Smooth muscle cell (in vitro differentiated cells): ENCODE measurements around the gene ATP2B2. TPM values are rescaled to one million over a fixed set of nuclear protein-coding genes. Genes with fewer than 3 reads are reported as not detected.

Experiments used
- DNase-seq: peaks from one replicate; lab custom pipeline; 2025; ENCODE audit not compliant: unreplicated experiment; lab: John Stamatoyannopoulos, UW
- H2AFZ ChIP-seq: fragments of 200-600 bp; sonication (generic); 2 replicates; pipeline ENCODE4 v1.6.0; 2016; ENCODE audit warnings: antibody characterized with exemption, low read depth, mild to moderate bottlenecking
- H3F3A ChIP-seq: fragments of 200-600 bp; sonication (generic); 2 replicates; pipeline ENCODE4 v1.6.0; 2017; ENCODE audit warnings: antibody characterized with exemption, low read depth
- H3K27ac ChIP-seq: fragments of 200-600 bp; sonication (generic); 2 replicates; pipeline ENCODE4 v1.5.1; 2016; ENCODE audit warnings: low read depth, mild to moderate bottlenecking
- H3K27me3 ChIP-seq: fragments of 200-600 bp; sonication (generic); 2 replicates; pipeline ENCODE4 v1.6.1; 2016; ENCODE audit warnings: low read depth, mild to moderate bottlenecking
- H3K36me3 ChIP-seq: fragments of 200-600 bp; sonication (generic); 2 replicates; pipeline ENCODE4 v1.5.1; 2016; ENCODE audit warnings: low read depth
- H3K4me1 ChIP-seq: fragments of 200-600 bp; sonication (generic); 2 replicates; pipeline ENCODE4 v1.5.1; 2016; ENCODE audit warnings: low read depth
- H3K4me2 ChIP-seq: fragments of 200-600 bp; sonication (generic); 2 replicates; pipeline ENCODE4 v1.6.0; 2016; ENCODE audit warnings: mild to moderate bottlenecking
- H3K4me3 ChIP-seq: fragments of 200-600 bp; sonication (generic); 2 replicates; pipeline ENCODE4 v1.5.1; 2016; ENCODE audit warnings: mild to moderate bottlenecking
- H3K79me2 ChIP-seq: fragments of 200-600 bp; sonication (generic); 2 replicates; pipeline ENCODE4 v1.6.0; 2016; ENCODE audit warnings: low read depth, mild to moderate bottlenecking
- H3K9ac ChIP-seq: fragments of 200-600 bp; sonication (generic); 2 replicates; pipeline ENCODE4 v1.6.0; 2016; ENCODE audit warnings: low read depth
- H3K9me3 ChIP-seq: fragments of 200-600 bp; sonication (generic); replicated peaks from 2 replicates; pipeline ENCODE4 v1.5.1; 2016; ENCODE audit warnings: low read depth
- H4K20me1 ChIP-seq: fragments of 200-600 bp; sonication (generic); 2 replicates; pipeline ENCODE4 v1.6.0; 2016; ENCODE audit warnings: low read depth
- WGBS: methylation state at CpG from one replicate; pipeline ENCODE4 v1.1.7; 2016; ENCODE audit warnings: low lambda C conversion rate; 5-methylcytosine and 5-hydroxymethylcytosine counted together
- polyA plus RNA-seq: library from polyadenylated mRNA; unstranded; fragments of >200 nt; fragmentation: Nextera tagmentation; extraction: Ambion mirVana; gene quantifications from 2 replicates; pipeline ENCODE4 v1.2.1, GENCODE V29; 2016
- total RNA-seq: library from RNA; depleted of rRNA; stranded (reverse); fragments of >200 nt; gene quantifications from 2 replicates; pipeline ENCODE4 v1.2.3, GENCODE V29; 2014
- TF ChIP-seq, protein P1 (sequence below): fragments of 200-600 bp; sonication (generic); IDR thresholded peaks from 2 replicates; pipeline ENCODE4 v1.5.1; 2017; ENCODE audit warnings: borderline replicate concordance, mild to moderate bottlenecking, antibody characterized with exemption; ENCODE audit not compliant: insufficient read depth, poor library complexity, severe bottlenecking

Gene ATP2B2
- total and polyA plus RNA-seq, 2 experiments from 2014 or later: not detected

DNA sequence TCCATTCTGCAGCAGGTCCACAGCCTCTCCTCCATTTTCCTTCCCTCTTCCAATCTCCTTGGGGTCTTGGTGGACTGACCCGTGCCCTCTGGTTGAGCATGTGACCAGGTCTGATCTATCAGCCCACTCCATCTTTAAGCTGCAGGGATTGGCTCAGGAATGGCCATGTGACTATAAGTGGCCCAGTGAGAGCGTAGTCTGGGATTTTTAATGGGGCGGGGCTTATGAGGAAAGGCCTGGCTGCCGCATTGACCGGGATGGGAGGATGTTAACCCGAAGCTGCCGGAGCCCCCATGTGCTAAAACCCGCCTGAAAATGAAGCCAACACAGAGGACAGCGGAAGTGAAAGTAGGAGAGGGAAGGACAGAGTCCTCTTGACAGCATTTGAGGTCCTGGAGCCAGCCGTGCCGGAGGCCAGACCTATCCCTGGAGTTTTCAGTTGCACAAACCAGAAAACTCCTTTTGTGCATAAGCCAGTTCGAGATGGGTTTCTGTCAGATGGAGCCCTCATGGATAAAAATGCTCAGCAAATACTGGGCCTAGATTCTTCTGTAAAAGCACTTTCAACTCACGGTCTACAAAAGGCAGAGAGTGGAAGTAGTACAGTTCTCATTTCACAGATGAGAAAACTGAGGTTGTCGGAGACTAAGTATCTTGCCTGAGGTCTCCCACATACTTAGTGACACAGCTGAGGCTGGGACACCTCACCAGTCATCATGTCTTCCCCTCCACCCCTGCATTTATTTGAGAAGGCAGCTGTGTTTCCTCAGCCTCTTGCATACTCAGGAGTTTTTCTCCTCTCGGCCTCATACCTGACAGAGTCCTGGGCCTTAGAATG, 61.9 kb downstream of the ATP2B2 start:
- Histone ChIP-seq H3K27me3 (peaks cover 5% of the 10 kb centered on the region), H3K4me1 (peaks cover 8% of the 10 kb centered on the region), H3K9me3 (no peaks in the 10 kb centered on the region), H4K20me1 (no peaks in the 10 kb centered on the region), H3F3A (no peaks in the 10 kb centered on the region), H3K27ac (no peak overlapping the region), H3K79me2 (no peaks in the 10 kb centered on the region), H3K4me2 (no peak overlapping the region), H2AFZ (no peak overlapping the region), H3K36me3 (no peaks in the 10 kb centered on the region), H3K9ac (no peak overlapping the region), H3K4me3 (no peak overlapping the region)
- 86% methylated on average over 15 of the region's 15 CpGs for WGBS
- TF ChIP-seq, protein P1, sequence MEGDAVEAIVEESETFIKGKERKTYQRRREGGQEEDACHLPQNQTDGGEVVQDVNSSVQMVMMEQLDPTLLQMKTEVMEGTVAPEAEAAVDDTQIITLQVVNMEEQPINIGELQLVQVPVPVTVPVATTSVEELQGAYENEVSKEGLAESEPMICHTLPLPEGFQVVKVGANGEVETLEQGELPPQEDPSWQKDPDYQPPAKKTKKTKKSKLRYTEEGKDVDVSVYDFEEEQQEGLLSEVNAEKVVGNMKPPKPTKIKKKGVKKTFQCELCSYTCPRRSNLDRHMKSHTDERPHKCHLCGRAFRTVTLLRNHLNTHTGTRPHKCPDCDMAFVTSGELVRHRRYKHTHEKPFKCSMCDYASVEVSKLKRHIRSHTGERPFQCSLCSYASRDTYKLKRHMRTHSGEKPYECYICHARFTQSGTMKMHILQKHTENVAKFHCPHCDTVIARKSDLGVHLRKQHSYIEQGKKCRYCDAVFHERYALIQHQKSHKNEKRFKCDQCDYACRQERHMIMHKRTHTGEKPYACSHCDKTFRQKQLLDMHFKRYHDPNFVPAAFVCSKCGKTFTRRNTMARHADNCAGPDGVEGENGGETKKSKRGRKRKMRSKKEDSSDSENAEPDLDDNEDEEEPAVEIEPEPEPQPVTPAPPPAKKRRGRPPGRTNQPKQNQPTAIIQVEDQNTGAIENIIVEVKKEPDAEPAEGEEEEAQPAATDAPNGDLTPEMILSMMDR: no peak
- no peak for DNase-seq

DNA sequence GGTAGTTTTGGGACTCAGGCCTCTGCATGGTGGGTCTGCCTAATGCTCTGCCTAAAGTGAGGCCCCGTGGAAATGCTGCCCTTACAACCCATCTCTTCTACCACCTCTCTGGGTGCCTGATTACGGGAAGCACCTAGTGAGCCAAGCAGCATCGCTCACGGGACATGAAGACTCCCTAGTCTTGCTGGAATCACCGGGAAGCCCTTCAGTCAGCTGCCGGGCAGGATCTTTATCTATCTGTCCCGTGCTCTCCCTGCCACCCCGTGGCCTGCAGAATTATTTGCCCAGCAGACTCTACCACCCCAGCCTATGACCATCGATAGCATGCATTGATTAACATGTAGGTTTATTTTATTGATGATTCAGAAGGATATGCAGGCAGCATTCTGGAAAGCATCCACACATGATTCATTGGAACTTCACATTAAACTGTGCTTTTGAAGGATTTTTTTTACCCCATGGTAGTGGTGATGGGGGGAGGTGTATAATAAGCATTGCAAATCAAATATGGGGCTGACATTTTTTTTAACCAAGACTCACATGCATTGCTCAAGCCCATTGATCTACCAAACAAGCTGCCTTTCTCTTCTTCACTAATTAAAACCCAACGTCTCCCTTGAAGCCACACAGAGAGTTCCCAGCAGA, 63.1 kb downstream of the ATP2B2 start:
- TF ChIP-seq, protein P1: no peak

DNA sequence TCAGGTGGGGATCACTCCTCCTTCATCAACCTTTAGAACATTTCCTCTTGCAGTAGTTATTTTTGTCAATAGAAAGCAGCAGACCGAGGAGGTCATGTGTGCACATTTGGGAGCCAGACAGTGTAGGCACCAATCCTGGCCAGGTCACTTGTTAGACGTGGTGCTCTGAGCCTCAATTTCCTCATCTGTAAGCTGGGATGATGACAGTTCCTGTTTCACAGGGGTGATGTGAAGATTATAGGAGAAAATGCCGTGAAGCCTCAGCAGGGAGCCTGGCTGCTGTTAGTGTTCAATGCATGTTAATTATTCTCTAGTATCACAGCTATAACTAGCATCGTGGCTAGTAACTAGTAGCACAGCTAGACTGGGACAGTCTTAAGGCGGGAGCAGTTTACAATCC, 64.7 kb downstream of the ATP2B2 start:
- Histone ChIP-seq H3K9ac (no peak overlapping the region), H2AFZ (no peak overlapping the region), H3K36me3 (no peaks in the 10 kb centered on the region), H3K4me2 (no peak overlapping the region), H3K27me3 (no peaks in the 10 kb centered on the region), H3F3A (peaks cover 5% of the 10 kb centered on the region), H3K27ac (no peak overlapping the region), H3K4me1 (peaks cover 8% of the 10 kb centered on the region), H3K79me2 (no peaks in the 10 kb centered on the region), H3K4me3 (no peak overlapping the region), H4K20me1 (no peaks in the 10 kb centered on the region), H3K9me3 (no peaks in the 10 kb centered on the region)
- 89% methylated on average over 5 of the region's 5 CpGs for WGBS
- TF ChIP-seq, protein P1: no peak
- no peak for DNase-seq

More for the DNA sequence above, 63.1 kb downstream of the ATP2B2 start:
- Histone ChIP-seq H3K4me1 (peaks cover 8% of the 10 kb centered on the region), H3K36me3 (no peaks in the 10 kb centered on the region), H3K79me2 (no peaks in the 10 kb centered on the region), H3K4me3 (no peak overlapping the region), H3K27me3 (peaks cover 5% of the 10 kb centered on the region), H2AFZ (no peak overlapping the region), H3K9ac (no peak overlapping the region), H3K27ac (no peak overlapping the region), H3F3A (no peaks in the 10 kb centered on the region), H3K4me2 (no peak overlapping the region), H4K20me1 (no peaks in the 10 kb centered on the region), H3K9me3 (no peaks in the 10 kb centered on the region)
- WGBS: 79% methylated on average over 10 of the region's 10 CpGs
- no peak for DNase-seq
